Naive B cell (primary cell): ENCODE measurements around the gene KLHL2. TPM values are rescaled to one million over a fixed set of nuclear protein-coding genes. Genes with fewer than 3 reads are reported as not detected.
A peak's percentile ranks its signal among the peaks of the same experiment; 100 is the strongest.

Experiments used
- ATAC-seq, 2 donors: fragments of 150-1000 bp; cut with Tn5 transposase; 2 replicates each; pipeline ENCODE4 v1.10.0; 2021; ENCODE audit warnings: low read depth in 2 of 2, mild to moderate bottlenecking in 2 of 2, moderate library complexity in 2 of 2
- DNase-seq: peaks from one replicate; pipeline ENCODE4 v3.0.0; 2022
- H3K27ac Mint-ChIP-seq, 6 donors: one replicate each; pipeline ENCODE4 v1.8.0; 2020 to 2022; ENCODE audit warnings: mild to moderate bottlenecking in 6 of 6, mixed read lengths in 6 of 6, moderate library complexity in 5 of 6, inconsistent platforms in 2 of 6
- H3K27me3 Mint-ChIP-seq, 3 donors: one replicate each; pipeline ENCODE4 v1.8.0; 2021 to 2022; ENCODE audit warnings: mixed read lengths in 3 of 3, mild to moderate bottlenecking in 1 of 3
- H3K36me3 Mint-ChIP-seq, 2 donors: one replicate each; pipeline ENCODE4 v1.8.0; 2020 to 2022; ENCODE audit warnings: mixed read lengths in 2 of 2, inconsistent platforms in 1 of 2, mild to moderate bottlenecking in 1 of 2
- H3K4me1 Mint-ChIP-seq, 3 donors: one replicate each; pipeline ENCODE4 v1.8.0; 2020 to 2022; ENCODE audit warnings: mixed read lengths in 3 of 3, inconsistent platforms in 1 of 3, mild to moderate bottlenecking in 1 of 3, moderate library complexity in 1 of 3
- H3K4me3 Mint-ChIP-seq, 8 donors: one replicate each; pipeline ENCODE4 v1.8.0; 2020 to 2022; ENCODE audit warnings: mild to moderate bottlenecking in 8 of 8, mixed read lengths in 8 of 8, moderate library complexity in 8 of 8, inconsistent platforms in 2 of 8
- H3K9me3 Mint-ChIP-seq, 7 donors: one replicate each; pipeline ENCODE4 v1.8.0; 2020 to 2022; ENCODE audit warnings: mixed read lengths in 7 of 7, mild to moderate bottlenecking in 5 of 7, inconsistent platforms in 2 of 7, moderate library complexity in 1 of 7
- polyA plus RNA-seq, 6 donors: library from polyadenylated mRNA; unstranded; fragments of 300-500 nt; fragmentation: Illumina TruSeq; gene quantifications; one replicate each; pipeline ENCODE4 v1.2.3, GENCODE V29; 2021; ENCODE audit warnings: low read depth in 6 of 6

Gene KLHL2
- polyA plus RNA-seq, 6 donors from 2014 or later, result 2.6 to 17.6 (median 10.2) TPM

GRCh38 chr4:165289423-165289785 is 82.0 kb downstream of the KLHL2 start:
- DNase-seq (no peak), ATAC-seq (no peak)
- Mint-ChIP-seq H3K36me3 (peaks cover 0 to 2% of the 10 kb centered on the region in 2 donors), H3K27ac (peak overlapping the region in 1 of 6 donors; percentile 88), H3K9me3 (peaks cover 0 to 5% (median 0%) of the 10 kb centered on the region in 7 donors), H3K27me3 (no peaks in the 10 kb centered on the region), H3K4me3 (peak overlapping the region in 1 of 8 donors; percentile 2), H3K4me1 (peaks cover 45 to 62% (median 49%) of the 10 kb centered on the region in 3 donors)

GRCh38 chr4:165293061-165293460 is 85.7 kb downstream of the KLHL2 start:
- no peaks in the 10 kb centered on the region for H3K27me3 Mint-ChIP-seq
- H3K9me3 Mint-ChIP-seq, result peaks cover 0 to 1% (median 0%) of the 10 kb centered on the region in 7 donors
- H3K4me3 Mint-ChIP-seq, result no peak overlapping the region
- ATAC-seq, result no peak
- H3K36me3 Mint-ChIP-seq, result peaks cover 5 to 10% of the 10 kb centered on the region in 2 donors
- peaks cover 38 to 52% (median 48%) of the 10 kb centered on the region in 3 donors for H3K4me1 Mint-ChIP-seq
- H3K27ac Mint-ChIP-seq, result no peak overlapping the region
- DNase-seq, result no peak

- Mint-ChIP-seq H3K4me3 (peak overlapping the region in 7 of 8 donors; percentile 66 to 92 (median 89)), H3K27me3 (no peaks in the 10 kb centered on the region), H3K4me1 (peaks cover 31 to 44% (median 38%) of the 10 kb centered on the region in 3 donors)
Measured at GRCh38 chr4:165293927-165294649, 86.7 kb downstream of the KLHL2 start.

GRCh38 chr4:165294907-165295306 is 87.5 kb downstream of the KLHL2 start:
- peaks cover 14 to 15% of the 10 kb centered on the region in 2 donors for H3K36me3 Mint-ChIP-seq
- H3K27me3 Mint-ChIP-seq, result no peaks in the 10 kb centered on the region
- peak overlapping the region; percentile 66 to 92 (median 90) for H3K4me3 Mint-ChIP-seq
- H3K27ac Mint-ChIP-seq, result peak overlapping the region; percentile 76 to 97 (median 95)
- peak; percentile 91 to 93 for ATAC-seq
- peak; percentile 53 for DNase-seq
- H3K4me1 Mint-ChIP-seq, result peaks cover 31 to 39% (median 38%) of the 10 kb centered on the region in 3 donors
- no peaks in the 10 kb centered on the region for H3K9me3 Mint-ChIP-seq

More at GRCh38 chr4:165293927-165294649, 86.7 kb downstream of the KLHL2 start:
- peak overlapping the region; percentile 76 to 97 (median 95) for H3K27ac Mint-ChIP-seq
- no peaks in the 10 kb centered on the region for H3K9me3 Mint-ChIP-seq
- DNase-seq (no peak), ATAC-seq (no peak)
- H3K36me3 Mint-ChIP-seq, result peaks cover 9 to 15% of the 10 kb centered on the region in 2 donors

- ATAC-seq, result no peak
- Mint-ChIP-seq H3K27me3 (no peaks in the 10 kb centered on the region), H3K4me3 (no peak overlapping the region), H3K36me3 (peaks cover 15 to 18% of the 10 kb centered on the region in 2 donors), H3K4me1 (peaks cover 32 to 36% (median 35%) of the 10 kb centered on the region in 3 donors), H3K27ac (no peak overlapping the region), H3K9me3 (no peaks in the 10 kb centered on the region)
- DNase-seq, result no peak
Measured at GRCh38 chr4:165297626-165298025, 90.3 kb downstream of the KLHL2 start.

- no peaks in the 10 kb centered on the region for H3K9me3 Mint-ChIP-seq
- H3K27ac Mint-ChIP-seq, result peak overlapping the region in 3 of 6 donors; percentile 38 to 79 (median 57)
- peaks cover 18 to 22% of the 10 kb centered on the region in 2 donors for H3K36me3 Mint-ChIP-seq
- H3K27me3 Mint-ChIP-seq, result no peaks in the 10 kb centered on the region
- no peak overlapping the region for H3K4me3 Mint-ChIP-seq
- no peak for ATAC-seq
- no peak for DNase-seq
- peaks cover 27 to 32% (median 31%) of the 10 kb centered on the region in 3 donors for H3K4me1 Mint-ChIP-seq
Measured at GRCh38 chr4:165299399-165300060, 92.2 kb downstream of the KLHL2 start.

DNA sequence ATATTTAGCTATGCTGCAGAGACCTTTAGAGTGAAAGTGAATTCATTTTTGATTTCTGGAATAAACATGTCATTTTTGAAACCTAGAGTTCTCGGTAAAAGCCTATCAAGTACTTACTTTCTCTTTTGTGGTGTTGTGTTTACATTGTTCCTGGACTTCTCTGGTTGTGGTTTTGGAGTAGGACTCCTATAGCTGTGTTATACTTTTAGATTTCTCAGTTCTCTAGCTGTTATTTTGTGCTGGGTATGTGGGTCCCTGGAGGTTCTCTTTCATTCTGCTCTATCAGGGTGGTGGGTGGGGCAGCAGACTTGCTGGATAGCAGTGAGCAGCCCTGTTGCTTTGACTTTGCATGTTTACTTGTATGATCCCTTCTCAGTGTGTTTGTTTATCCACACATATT is 94.5 kb downstream of the KLHL2 start:
- DNase-seq (no peak), ATAC-seq (peak; percentile 56 to 57)
- peaks cover 19 to 20% of the 10 kb centered on the region in 2 donors for H3K36me3 Mint-ChIP-seq
- peaks cover 9 to 14% (median 12%) of the 10 kb centered on the region in 3 donors for H3K4me1 Mint-ChIP-seq
- peak overlapping the region in 5 of 6 donors; percentile 70 to 95 (median 86) for H3K27ac Mint-ChIP-seq
- H3K4me3 Mint-ChIP-seq, result peak overlapping the region in 7 of 8 donors; percentile 56 to 90 (median 71)
- H3K9me3 Mint-ChIP-seq, result no peaks in the 10 kb centered on the region
- H3K27me3 Mint-ChIP-seq, result no peaks in the 10 kb centered on the region

DNA sequence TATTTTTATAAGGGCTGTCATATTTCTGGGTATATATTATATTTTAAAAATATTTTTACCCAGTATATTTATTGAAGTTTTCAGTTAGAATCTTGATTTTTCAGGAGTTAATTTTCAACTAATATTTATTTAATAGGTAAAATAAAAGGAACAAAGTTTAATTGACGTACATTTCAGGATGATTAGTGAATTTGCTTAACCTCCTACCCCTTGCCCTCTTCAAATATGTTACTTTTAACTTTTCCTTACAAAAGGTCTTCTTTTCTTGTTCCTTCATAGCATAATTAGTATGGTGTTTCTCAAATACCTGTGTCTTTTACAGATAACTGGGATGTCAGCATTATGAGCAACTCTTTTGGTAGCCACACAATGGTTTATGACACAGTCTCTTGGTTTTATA is 95.3 kb downstream of the KLHL2 start:
- Mint-ChIP-seq H3K4me3 (peak overlapping the region in 2 of 8 donors; percentile 29 to 49), H3K36me3 (peaks cover 19 to 20% of the 10 kb centered on the region in 2 donors), H3K9me3 (no peaks in the 10 kb centered on the region), H3K27ac (peak overlapping the region in 1 of 6 donors; percentile 10), H3K27me3 (no peaks in the 10 kb centered on the region), H3K4me1 (peaks cover 9 to 14% (median 12%) of the 10 kb centered on the region in 3 donors)
- ATAC-seq, result no peak
- DNase-seq, result no peak

GRCh38 chr4:165308166-165308565 is 100.8 kb downstream of the KLHL2 start:
- ATAC-seq (no peak), DNase-seq (no peak)
- Mint-ChIP-seq H3K27me3 (no peaks in the 10 kb centered on the region), H3K4me1 (peaks cover 0 to 6% (median 0%) of the 10 kb centered on the region in 3 donors), H3K9me3 (no peaks in the 10 kb centered on the region), H3K4me3 (no peak overlapping the region), H3K36me3 (peaks cover 20 to 22% of the 10 kb centered on the region in 2 donors), H3K27ac (peak overlapping the region in 1 of 6 donors; percentile 32)

GRCh38 chr4:165308606-165309005 is 101.2 kb downstream of the KLHL2 start:
- Mint-ChIP-seq H3K36me3 (peaks cover 20 to 23% of the 10 kb centered on the region in 2 donors), H3K9me3 (no peaks in the 10 kb centered on the region), H3K27ac (peak overlapping the region in 2 of 6 donors; percentile 32 to 48), H3K27me3 (no peaks in the 10 kb centered on the region), H3K4me3 (no peak overlapping the region), H3K4me1 (peaks cover 0 to 6% (median 0%) of the 10 kb centered on the region in 3 donors)
- DNase-seq (no peak), ATAC-seq (no peak)

DNA sequence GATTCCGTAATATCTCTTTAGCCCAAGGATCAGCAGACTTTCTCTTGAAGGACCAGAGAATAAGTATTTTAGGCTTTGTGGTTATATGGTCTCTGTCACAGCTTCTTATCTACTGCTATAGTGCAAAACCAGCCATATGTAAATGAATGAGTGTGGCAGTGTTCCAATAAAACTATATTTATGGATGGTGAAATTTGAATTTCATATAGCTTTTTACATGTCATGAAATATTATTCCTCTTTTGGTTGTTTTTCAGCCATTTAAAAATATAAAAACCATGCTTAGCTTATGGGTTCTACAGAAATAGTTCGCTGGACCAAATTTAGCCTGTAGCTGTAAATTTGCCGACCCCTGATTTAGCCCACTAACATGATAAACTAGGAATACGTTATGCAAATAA is 102.1 kb downstream of the KLHL2 start:
- no peaks in the 10 kb centered on the region for H3K27me3 Mint-ChIP-seq
- H3K27ac Mint-ChIP-seq, result no peak overlapping the region
- no peak for DNase-seq
- no peak for ATAC-seq
- peaks cover 18 to 25% of the 10 kb centered on the region in 2 donors for H3K36me3 Mint-ChIP-seq
- peaks cover 0 to 6% (median 0%) of the 10 kb centered on the region in 3 donors for H3K4me1 Mint-ChIP-seq
- no peaks in the 10 kb centered on the region for H3K9me3 Mint-ChIP-seq
- H3K4me3 Mint-ChIP-seq, result no peak overlapping the region

DNA sequence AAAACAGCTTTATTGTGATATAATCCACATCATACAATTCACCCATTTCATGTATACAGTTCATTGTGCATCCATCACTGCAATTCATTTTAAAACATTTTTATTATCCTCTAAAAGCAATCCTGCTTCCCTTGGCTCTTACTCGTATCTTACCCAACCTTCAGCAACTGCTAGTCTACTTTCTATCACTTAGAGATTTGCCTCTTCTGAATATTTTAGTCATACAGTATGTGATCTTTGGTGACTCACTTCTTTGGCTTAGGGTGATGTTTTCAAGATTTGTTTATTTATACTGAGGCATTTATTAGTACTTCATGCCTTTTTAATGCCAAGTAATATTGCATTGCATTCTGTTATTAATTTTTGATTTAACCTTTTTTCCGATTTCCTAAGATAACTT is 105.1 kb downstream of the KLHL2 start:
- H3K4me3 Mint-ChIP-seq, result no peak overlapping the region
- peaks cover 9 to 23% of the 10 kb centered on the region in 2 donors for H3K36me3 Mint-ChIP-seq

GRCh38 chr4:165319030-165319429 is 111.7 kb downstream of the KLHL2 start:
- Mint-ChIP-seq H3K27ac (no peak overlapping the region), H3K4me3 (no peak overlapping the region), H3K36me3 (peaks cover 0 to 2% of the 10 kb centered on the region in 2 donors), H3K4me1 (peaks cover 5 to 10% (median 8%) of the 10 kb centered on the region in 3 donors), H3K27me3 (no peaks in the 10 kb centered on the region), H3K9me3 (no peaks in the 10 kb centered on the region)
- ATAC-seq (no peak), DNase-seq (no peak)

More for the DNA sequence above, 105.1 kb downstream of the KLHL2 start:
- no peaks in the 10 kb centered on the region for H3K9me3 Mint-ChIP-seq
- H3K27me3 Mint-ChIP-seq, result no peaks in the 10 kb centered on the region
- H3K4me1 Mint-ChIP-seq, result peaks cover 0 to 6% (median 0%) of the 10 kb centered on the region in 3 donors
- ATAC-seq, result no peak
- no peak overlapping the region for H3K27ac Mint-ChIP-seq
- no peak for DNase-seq
